H9 (cell line): ENCODE results near the gene ATAD1. TPM values are rescaled to one million over a fixed set of nuclear protein-coding genes. Genes with fewer than 3 reads are reported as not detected.

Source experiments
- DNase-seq: peaks from one replicate; pipeline ENCODE4 v3.0.0-alpha.2; 2017
- H2AFZ ChIP-seq: one replicate; pipeline ENCODE4 v1.6.1; 2013; ENCODE audit warnings: mild to moderate bottlenecking, low read length, control low read depth, moderate library complexity
- H2AK5ac ChIP-seq: 2 replicates; pipeline ENCODE4 v1.6.1; 2013; ENCODE audit warnings: low read length, control low read depth, mixed read lengths; ENCODE audit not compliant: insufficient read length
- H2BK120ac ChIP-seq: one replicate; pipeline ENCODE4 v1.6.1; 2013; ENCODE audit warnings: low read depth, mild to moderate bottlenecking, low read length, control low read depth, inconsistent platforms; ENCODE audit not compliant: poor library complexity, severe bottlenecking
- H2BK12ac ChIP-seq: 2 replicates; pipeline ENCODE4 v1.6.1; 2013; ENCODE audit warnings: low read length, control low read depth, mixed read lengths, low read depth; ENCODE audit not compliant: insufficient read length
- H2BK15ac ChIP-seq: 2 replicates; pipeline ENCODE4 v1.6.1; 2013; ENCODE audit warnings: low read depth, low read length, control low read depth
- H2BK20ac ChIP-seq: one replicate; pipeline ENCODE4 v1.6.1; 2013; ENCODE audit warnings: low read depth, mild to moderate bottlenecking, low read length, control low read depth, inconsistent platforms; ENCODE audit not compliant: poor library complexity, severe bottlenecking
- H2BK5ac ChIP-seq: 2 replicates; pipeline ENCODE4 v1.6.1; 2013; ENCODE audit warnings: low read length, control low read depth, mixed read lengths; ENCODE audit not compliant: insufficient read length
- H3K14ac ChIP-seq: 2 replicates; pipeline ENCODE4 v1.6.1; 2013; ENCODE audit warnings: low read length, control low read depth; ENCODE audit not compliant: insufficient read depth
- H3K18ac ChIP-seq: 2 replicates; pipeline ENCODE4 v1.6.1; 2013; ENCODE audit warnings: low read depth, mild to moderate bottlenecking, mixed read lengths, low read length, control low read depth; ENCODE audit not compliant: insufficient read length
- H3K23ac ChIP-seq: 2 replicates; pipeline ENCODE4 v1.6.1; 2013; ENCODE audit warnings: low read length, control low read depth, mixed read lengths, low read depth; ENCODE audit not compliant: insufficient read length
- H3K23me2 ChIP-seq: 2 replicates; pipeline ENCODE4 v1.6.1; 2013; ENCODE audit warnings: low read depth, mild to moderate bottlenecking, mixed read lengths, low read length, control low read depth; ENCODE audit not compliant: insufficient read length, poor library complexity, severe bottlenecking
- H3K27ac ChIP-seq: 2 replicates; pipeline ENCODE4 v1.5.1; 2013; ENCODE audit warnings: low read length, control low read depth, mixed read lengths, low read depth; ENCODE audit not compliant: insufficient read length
- H3K27me3 ChIP-seq: 2 replicates; pipeline ENCODE4 v1.6.1; 2013; ENCODE audit warnings: low read length, control low read depth, inconsistent platforms; ENCODE audit not compliant: insufficient read depth
- H3K4ac ChIP-seq: 2 replicates; pipeline ENCODE4 v1.6.1; 2013; ENCODE audit warnings: low read depth, mild to moderate bottlenecking, control low read depth, inconsistent platforms, low read length, moderate library complexity
- H3K4me1 ChIP-seq: 2 replicates; pipeline ENCODE4 v1.6.1; 2013; ENCODE audit warnings: low read length, control low read depth, inconsistent platforms; ENCODE audit not compliant: insufficient read depth
- H3K4me2 ChIP-seq: 2 replicates; pipeline ENCODE4 v1.6.1; 2013; ENCODE audit warnings: low read length, control low read depth, mixed read lengths; ENCODE audit not compliant: insufficient read length, insufficient read depth
- H3K56ac ChIP-seq: 2 replicates; pipeline ENCODE4 v1.6.1; 2013; ENCODE audit warnings: low read depth, mild to moderate bottlenecking, mixed read lengths, low read length, control low read depth; ENCODE audit not compliant: insufficient read length
- H3K79me1 ChIP-seq: 2 replicates; pipeline ENCODE4 v1.6.1; 2013; ENCODE audit warnings: low read depth, mild to moderate bottlenecking, moderate library complexity, low read length, control low read depth, inconsistent platforms; ENCODE audit not compliant: insufficient read depth, poor library complexity, severe bottlenecking
- H3K79me2 ChIP-seq: 2 replicates; pipeline ENCODE4 v1.6.1; 2013; ENCODE audit warnings: low read length, control low read depth, inconsistent platforms; ENCODE audit not compliant: insufficient read depth
- H3K9ac ChIP-seq: 2 replicates; pipeline ENCODE4 v1.6.1; 2013; ENCODE audit warnings: low read length, control low read depth, mixed read lengths; ENCODE audit not compliant: insufficient read length; ENCODE audit errors: extremely low read depth
- H3K9me3 ChIP-seq: one replicate; pipeline ENCODE4 v1.6.1; 2013; ENCODE audit warnings: low read depth, low read length, inconsistent platforms; ENCODE audit not compliant: control insufficient read depth
- H3T11ph ChIP-seq: one replicate; pipeline ENCODE4 v1.6.1; 2013; ENCODE audit warnings: mild to moderate bottlenecking, low read length, control low read depth, inconsistent platforms
- H4K20me1 ChIP-seq: one replicate; pipeline ENCODE4 v1.6.1; 2013; ENCODE audit not compliant: control insufficient read depth, insufficient read length, insufficient read depth
- H4K5ac ChIP-seq: 2 replicates; pipeline ENCODE4 v1.6.1; 2013; ENCODE audit warnings: low read depth, mild to moderate bottlenecking, mixed read lengths, low read length, control low read depth; ENCODE audit not compliant: insufficient read length
- H4K8ac ChIP-seq: replicated peaks from 2 replicates; pipeline ENCODE4 v1.6.1; 2013; ENCODE audit warnings: low read length, control low read depth, mixed read lengths, low read depth; ENCODE audit not compliant: insufficient read length
- H4K91ac ChIP-seq: 2 replicates; pipeline ENCODE4 v1.6.1; 2013; ENCODE audit warnings: low read depth, mild to moderate bottlenecking, moderate library complexity, mixed read lengths, low read length, control low read depth; ENCODE audit not compliant: insufficient read length
- H3K27ac Mint-ChIP-seq, 3 experiments: 2 replicates in 2 of 3; 3 replicates in 1 of 3; pipeline ENCODE4 v1.8.0; 2020 to 2021; ENCODE audit warnings: mixed read lengths in 3 of 3, mild to moderate bottlenecking in 1 of 3, moderate library complexity in 1 of 3
- H3K27me3 Mint-ChIP-seq: 2 replicates; pipeline ENCODE4 v1.8.0; 2021; ENCODE audit warnings: low read depth, mild to moderate bottlenecking, moderate library complexity, mixed read lengths
- H3K36me3 Mint-ChIP-seq, 3 experiments: 2 replicates in 2 of 3; 3 replicates in 1 of 3; pipeline ENCODE4 v1.8.0; 2020 to 2021; ENCODE audit warnings: low read depth in 3 of 3, mixed read lengths in 3 of 3; ENCODE audit not compliant: insufficient read depth in 1 of 3
- H3K4me1 Mint-ChIP-seq, 2 experiments: 2 replicates each; pipeline ENCODE4 v1.8.0; 2020; ENCODE audit warnings: mixed read lengths in 2 of 2
- H3K4me3 Mint-ChIP-seq, 2 experiments: 2 replicates in 1 of 2; 3 replicates in 1 of 2; pipeline ENCODE4 v1.8.0; 2020 to 2021; ENCODE audit warnings: mild to moderate bottlenecking in 2 of 2, mixed read lengths in 2 of 2, moderate library complexity in 1 of 2
- H3K9me3 Mint-ChIP-seq, 2 experiments: 2 replicates in 1 of 2; 3 replicates in 1 of 2; pipeline ENCODE4 v1.8.0; 2020; ENCODE audit warnings: mild to moderate bottlenecking in 2 of 2, mixed read lengths in 2 of 2, moderate library complexity in 1 of 2
- CTCF ChIP-seq: fragments of 200-600 bp; sonication (generic); conservative IDR thresholded peaks from 3 replicates; pipeline ENCODE4 v1.8.0; 2021; ENCODE audit warnings: antibody characterized with exemption, mild to moderate bottlenecking
- WGBS: extraction: QIAGEN DNeasy Blood & Tissue Kit; methylation state at CpG from one replicate; pipeline ENCODE4 v1.1.7; 2013; ENCODE audit warnings: missing lambda C conversion rate, low lambda C conversion rate, mixed read lengths; ENCODE audit not compliant: insufficient read length; ENCODE audit errors: extremely low coverage; 5-methylcytosine and 5-hydroxymethylcytosine counted together
- total RNA-seq: library from RNA; stranded (reverse); gene quantifications from 2 replicates; pipeline ENCODE4 v1.2.1, GENCODE V29; 2021

Gene ATAD1
- total RNA-seq, 1 experiment from 2014 or later = 38.7 TPM

GRCh38 chr10:87767253-87767652 lies 50.8 kb downstream of the ATAD1 start:
- Histone ChIP-seq H4K91ac (no peak overlapping the region), H3K9me3 (no peaks in the 10 kb centered on the region), H3K18ac (no peak overlapping the region), H4K5ac (no peak overlapping the region), H2BK12ac (no peak overlapping the region), H3K27ac (no peak overlapping the region), H3K4ac (no peak overlapping the region), H2BK120ac (no peak overlapping the region), H2BK5ac (no peak overlapping the region), H3K23ac (no peak overlapping the region), H3K23me2 (no peaks in the 10 kb centered on the region), H3K79me2 (no peaks in the 10 kb centered on the region), H3K9ac (no peak overlapping the region), H3K79me1 (no peaks in the 10 kb centered on the region), H3K27me3 (no peaks in the 10 kb centered on the region), H3K4me2 (no peak overlapping the region), H3K56ac (no peak overlapping the region), H4K8ac (no peak overlapping the region), H3K4me1 (no peaks in the 10 kb centered on the region), H2BK15ac (no peak overlapping the region), H2AK5ac (no peak overlapping the region), H3K14ac (no peak overlapping the region), H3T11ph (no peak overlapping the region), H2BK20ac (no peak overlapping the region), H4K20me1 (no peaks in the 10 kb centered on the region), H2AFZ (no peak overlapping the region)
- no CpG with 5 or more reads among the region's 5 CpGs for WGBS
- peaks cover 6 to 12% of the 10 kb centered on the region in 2 experiments for H3K4me1 Mint-ChIP-seq
- H3K36me3 Mint-ChIP-seq = peaks cover 12 to 31% (median 26%) of the 10 kb centered on the region in 3 experiments
- no peaks in the 10 kb centered on the region for H3K9me3 Mint-ChIP-seq
- DNase-seq = no peak
- 0 out of 7 replicates have a peak overlapping the region, but pooled peaks of 1 of the 3 experiments have one; percentile 62 for H3K27ac Mint-ChIP-seq
- no peak overlapping the region for H3K4me3 Mint-ChIP-seq
- no peak for TF ChIP-seq CTCF
- H3K27me3 Mint-ChIP-seq = no peaks in the 10 kb centered on the region
